ENCODE results near the gene CTIF. TPM values are rescaled to one million over a fixed set of nuclear protein-coding genes. Genes with fewer than 3 reads are reported as not detected.

The CTIF gene
- total RNA-seq, 4 donors from 2014 or later = 16.6 to 116 (median 34.5) TPM

DNA sequence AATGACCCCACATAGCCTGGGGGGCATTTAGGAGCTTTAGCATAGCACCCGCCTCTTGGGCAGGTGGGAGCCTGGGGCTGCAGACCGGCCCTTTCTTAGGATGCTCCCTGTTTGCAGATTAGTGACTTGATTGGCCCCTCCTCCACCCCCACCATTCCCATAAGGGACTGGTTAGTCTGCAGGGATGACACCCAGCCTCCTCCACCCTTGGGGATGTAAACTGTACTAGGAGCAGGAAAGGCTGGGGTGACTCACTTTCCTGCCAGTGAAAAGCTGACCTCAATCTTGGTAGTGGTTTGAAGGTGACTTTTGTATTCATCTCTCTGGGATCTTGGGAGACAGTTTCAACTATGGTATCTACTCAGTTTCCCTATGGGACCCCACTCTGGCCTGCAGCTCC lies 24.2 kb downstream of the CTIF start:
- H3K9me3 ChIP-seq = no peaks in the 10 kb centered on the region
- no peaks in the 10 kb centered on the region for H3K27me3 ChIP-seq
- TF ChIP-seq, protein P1, sequence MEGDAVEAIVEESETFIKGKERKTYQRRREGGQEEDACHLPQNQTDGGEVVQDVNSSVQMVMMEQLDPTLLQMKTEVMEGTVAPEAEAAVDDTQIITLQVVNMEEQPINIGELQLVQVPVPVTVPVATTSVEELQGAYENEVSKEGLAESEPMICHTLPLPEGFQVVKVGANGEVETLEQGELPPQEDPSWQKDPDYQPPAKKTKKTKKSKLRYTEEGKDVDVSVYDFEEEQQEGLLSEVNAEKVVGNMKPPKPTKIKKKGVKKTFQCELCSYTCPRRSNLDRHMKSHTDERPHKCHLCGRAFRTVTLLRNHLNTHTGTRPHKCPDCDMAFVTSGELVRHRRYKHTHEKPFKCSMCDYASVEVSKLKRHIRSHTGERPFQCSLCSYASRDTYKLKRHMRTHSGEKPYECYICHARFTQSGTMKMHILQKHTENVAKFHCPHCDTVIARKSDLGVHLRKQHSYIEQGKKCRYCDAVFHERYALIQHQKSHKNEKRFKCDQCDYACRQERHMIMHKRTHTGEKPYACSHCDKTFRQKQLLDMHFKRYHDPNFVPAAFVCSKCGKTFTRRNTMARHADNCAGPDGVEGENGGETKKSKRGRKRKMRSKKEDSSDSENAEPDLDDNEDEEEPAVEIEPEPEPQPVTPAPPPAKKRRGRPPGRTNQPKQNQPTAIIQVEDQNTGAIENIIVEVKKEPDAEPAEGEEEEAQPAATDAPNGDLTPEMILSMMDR (IDR thresholded peaks at IDR 0.05) = no peak
- no peak for TF ChIP-seq POLR2A (IDR thresholded peaks at IDR 0.05)
- H3K4me1 ChIP-seq = peaks cover 0 to 5% (median 0%) of the 10 kb centered on the region in 4 donors
- no peak for DNase-seq
- no peaks in the 10 kb centered on the region for H3K36me3 ChIP-seq
- H3K4me3 ChIP-seq = no peak overlapping the region
- no peak overlapping the region for H3K27ac ChIP-seq

DNA sequence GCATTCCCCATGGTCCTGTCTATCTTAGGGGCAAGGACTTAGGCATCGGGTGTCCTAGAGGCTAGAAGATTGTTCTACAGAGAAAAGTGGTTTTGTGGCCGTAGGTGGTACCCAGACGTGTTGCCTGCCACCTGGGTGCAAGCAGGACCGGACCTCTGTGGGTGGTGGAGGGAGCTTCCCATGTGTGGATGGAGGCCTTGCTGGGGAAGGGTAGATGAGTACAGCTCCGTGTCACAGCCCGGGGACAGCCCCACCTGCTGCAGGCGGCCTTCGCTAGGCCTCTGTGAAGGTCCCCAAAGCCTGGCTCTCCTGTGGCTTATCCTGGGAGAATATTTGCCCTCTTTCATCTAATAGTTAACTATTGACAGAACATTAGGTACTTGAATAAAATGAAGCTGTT lies 25.3 kb downstream of the CTIF start:
- DNase-seq = no peak
- Histone ChIP-seq H3K36me3 (no peaks in the 10 kb centered on the region), H3K4me1 (peaks cover 0 to 5% (median 0%) of the 10 kb centered on the region in 4 donors), H3K27ac (no peak overlapping the region), H3K27me3 (no peaks in the 10 kb centered on the region), H3K9me3 (no peaks in the 10 kb centered on the region), H3K4me3 (no peak overlapping the region)
- no peak for TF ChIP-seq POLR2A (IDR thresholded peaks at IDR 0.05)
- TF ChIP-seq, protein P1 (IDR thresholded peaks at IDR 0.05) = no peak

GRCh38 chr18:48565105-48565504 lies 26.3 kb downstream of the CTIF start:
- no peaks in the 10 kb centered on the region for H3K27me3 ChIP-seq
- H3K4me3 ChIP-seq = no peak overlapping the region
- H3K27ac ChIP-seq = no peak overlapping the region
- no peaks in the 10 kb centered on the region for H3K9me3 ChIP-seq
- DNase-seq = no peak
- H3K4me1 ChIP-seq = peaks cover 0 to 5% (median 0%) of the 10 kb centered on the region in 4 donors
- TF ChIP-seq POLR2A (IDR thresholded peaks at IDR 0.05) = no peak
- TF ChIP-seq, protein P1 (IDR thresholded peaks at IDR 0.05) = no peak
- no peaks in the 10 kb centered on the region for H3K36me3 ChIP-seq

DNA sequence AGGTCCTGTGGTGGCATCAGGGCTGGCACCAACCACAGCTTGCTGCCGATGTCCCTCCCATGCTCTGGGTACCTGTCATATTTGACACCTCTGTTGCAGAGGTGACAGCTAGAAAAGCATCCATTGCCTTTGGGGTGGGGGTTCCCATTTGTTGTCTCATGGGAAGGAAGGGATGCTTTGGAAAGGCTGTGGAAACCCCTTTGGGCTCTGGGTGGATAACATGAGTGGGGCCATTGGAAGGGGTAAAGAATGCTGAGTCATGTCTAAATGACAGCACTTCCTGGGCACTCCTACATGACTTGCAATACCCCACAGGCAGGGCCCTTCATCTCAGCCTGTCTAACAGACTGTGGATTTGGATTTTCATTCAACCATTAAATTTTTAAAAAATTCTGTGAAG lies 27.8 kb downstream of the CTIF start:
- Histone ChIP-seq H3K4me3 (no peak overlapping the region), H3K9me3 (no peaks in the 10 kb centered on the region), H3K36me3 (no peaks in the 10 kb centered on the region), H3K4me1 (peaks cover 0 to 5% (median 0%) of the 10 kb centered on the region in 4 donors), H3K27me3 (no peaks in the 10 kb centered on the region), H3K27ac (no peak overlapping the region)
- no peak for TF ChIP-seq POLR2A (IDR thresholded peaks at IDR 0.05)
- TF ChIP-seq, protein P1 (IDR thresholded peaks at IDR 0.05) = no peak
- DNase-seq = no peak

DNA sequence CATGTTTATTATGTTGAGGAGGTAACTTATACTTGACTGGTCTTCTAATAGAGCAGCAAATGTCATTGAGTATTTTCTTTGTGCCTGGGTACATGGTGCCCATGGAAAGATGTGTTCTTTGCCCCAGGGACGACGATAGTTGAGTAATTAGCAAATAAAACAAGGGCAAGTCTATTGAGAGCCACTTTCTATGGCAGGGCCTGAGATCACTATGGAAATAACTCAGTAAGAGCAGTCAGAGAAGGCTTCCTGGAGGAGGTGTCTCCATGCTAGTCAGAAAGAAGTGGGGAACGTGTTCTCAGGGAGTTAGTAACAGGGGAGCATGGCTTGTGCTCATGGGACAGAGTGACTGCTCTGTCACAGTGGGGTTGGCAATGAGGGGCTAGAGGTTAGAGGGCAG lies 28.6 kb downstream of the CTIF start:
- H3K27me3 ChIP-seq = no peaks in the 10 kb centered on the region
- no peaks in the 10 kb centered on the region for H3K9me3 ChIP-seq
- no peak for DNase-seq
- no peaks in the 10 kb centered on the region for H3K36me3 ChIP-seq
- no peak overlapping the region for H3K27ac ChIP-seq
- H3K4me1 ChIP-seq = peaks cover 0 to 5% (median 0%) of the 10 kb centered on the region in 4 donors
- H3K4me3 ChIP-seq = no peak overlapping the region
- no peak for TF ChIP-seq POLR2A (IDR thresholded peaks at IDR 0.05)
- TF ChIP-seq, protein P1 (IDR thresholded peaks at IDR 0.05) = no peak
